ENCODE measurements around the gene NR1D2. TPM values are rescaled to one million over a fixed set of nuclear protein-coding genes. Genes with fewer than 3 reads are reported as not detected.

Gene NR1D2
- total RNA-seq, 1 donor from 2014 or later: 25.0 TPM

DNA sequence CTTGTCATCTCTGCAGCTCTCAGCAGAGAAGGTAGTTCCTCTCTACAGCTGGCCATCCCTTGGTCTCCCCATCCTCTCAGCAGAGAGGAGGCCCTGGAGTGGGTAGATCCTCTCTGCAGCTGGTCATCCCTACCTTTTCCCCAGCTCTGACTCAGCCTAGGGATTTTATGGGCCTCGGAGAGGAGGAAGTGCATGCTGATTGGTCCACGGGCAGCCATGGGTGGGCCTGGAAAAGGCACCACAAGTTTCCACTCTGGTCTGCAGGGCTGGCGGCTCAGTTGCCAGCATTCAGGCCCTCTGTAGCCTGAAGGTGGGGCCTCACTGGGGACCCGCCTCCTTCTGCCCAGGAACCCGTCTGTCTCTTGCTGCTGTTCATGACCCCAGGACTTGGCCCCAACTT, 36.9 kb downstream of the NR1D2 start:
- H3K27ac Mint-ChIP-seq: no peak overlapping the region

DNA sequence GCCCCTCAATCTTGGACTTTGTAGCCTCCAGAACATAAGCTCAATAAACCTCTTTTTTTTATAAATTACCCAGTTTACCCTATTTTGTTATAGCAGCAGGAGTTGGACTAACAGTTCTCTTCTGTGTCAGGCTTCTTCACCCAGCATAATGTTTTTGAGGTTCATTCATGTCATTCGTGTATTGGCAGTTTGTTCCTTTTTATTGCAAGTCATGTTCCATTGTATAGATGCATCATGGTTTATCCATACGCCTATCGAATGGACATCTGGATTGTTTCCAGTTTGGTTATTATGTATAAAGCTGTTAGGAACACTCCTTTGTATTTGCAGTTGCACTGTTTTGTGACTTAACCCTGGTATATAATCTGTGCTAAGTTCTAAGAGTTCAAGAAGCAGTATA, 39.8 kb downstream of the NR1D2 start:
- POLR2A ChIA-PET: interaction anchor here (0.6 to 1.2 kb wide), 2 partner anchors 68 to 84 kb away, joined by 3 to 4 read pairs; partner anchors contain the start of genes NKIRAS1 and RPL15

More for the DNA sequence above, 36.9 kb downstream of the NR1D2 start:
- Mint-ChIP-seq H3K9me3 (no peaks in the 10 kb centered on the region), H3K4me3 (no peak overlapping the region), H3K27me3 (no peaks in the 10 kb centered on the region), H3K4me1 (peaks cover 10% of the 10 kb centered on the region), H3K36me3 (ENCODE audit: low read depth) (peaks cover 20% of the 10 kb centered on the region)
- ATAC-seq (ENCODE audit: low read depth) (no peak), DNase-seq (no peak)
- intact Hi-C loops (cut with micrococcal nuclease): no loop called here
- POLR2A ChIA-PET: interaction anchor here (0.9 kb wide), 1 partner anchor 65 kb away, joined by 3 read pairs; the partner anchor contains the start of genes NKIRAS1 and RPL15
- TF ChIP-seq, protein P1, sequence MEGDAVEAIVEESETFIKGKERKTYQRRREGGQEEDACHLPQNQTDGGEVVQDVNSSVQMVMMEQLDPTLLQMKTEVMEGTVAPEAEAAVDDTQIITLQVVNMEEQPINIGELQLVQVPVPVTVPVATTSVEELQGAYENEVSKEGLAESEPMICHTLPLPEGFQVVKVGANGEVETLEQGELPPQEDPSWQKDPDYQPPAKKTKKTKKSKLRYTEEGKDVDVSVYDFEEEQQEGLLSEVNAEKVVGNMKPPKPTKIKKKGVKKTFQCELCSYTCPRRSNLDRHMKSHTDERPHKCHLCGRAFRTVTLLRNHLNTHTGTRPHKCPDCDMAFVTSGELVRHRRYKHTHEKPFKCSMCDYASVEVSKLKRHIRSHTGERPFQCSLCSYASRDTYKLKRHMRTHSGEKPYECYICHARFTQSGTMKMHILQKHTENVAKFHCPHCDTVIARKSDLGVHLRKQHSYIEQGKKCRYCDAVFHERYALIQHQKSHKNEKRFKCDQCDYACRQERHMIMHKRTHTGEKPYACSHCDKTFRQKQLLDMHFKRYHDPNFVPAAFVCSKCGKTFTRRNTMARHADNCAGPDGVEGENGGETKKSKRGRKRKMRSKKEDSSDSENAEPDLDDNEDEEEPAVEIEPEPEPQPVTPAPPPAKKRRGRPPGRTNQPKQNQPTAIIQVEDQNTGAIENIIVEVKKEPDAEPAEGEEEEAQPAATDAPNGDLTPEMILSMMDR (IDR thresholded peaks at IDR 0.05): no peak
- CTCF ChIA-PET: no interaction called here

DNA sequence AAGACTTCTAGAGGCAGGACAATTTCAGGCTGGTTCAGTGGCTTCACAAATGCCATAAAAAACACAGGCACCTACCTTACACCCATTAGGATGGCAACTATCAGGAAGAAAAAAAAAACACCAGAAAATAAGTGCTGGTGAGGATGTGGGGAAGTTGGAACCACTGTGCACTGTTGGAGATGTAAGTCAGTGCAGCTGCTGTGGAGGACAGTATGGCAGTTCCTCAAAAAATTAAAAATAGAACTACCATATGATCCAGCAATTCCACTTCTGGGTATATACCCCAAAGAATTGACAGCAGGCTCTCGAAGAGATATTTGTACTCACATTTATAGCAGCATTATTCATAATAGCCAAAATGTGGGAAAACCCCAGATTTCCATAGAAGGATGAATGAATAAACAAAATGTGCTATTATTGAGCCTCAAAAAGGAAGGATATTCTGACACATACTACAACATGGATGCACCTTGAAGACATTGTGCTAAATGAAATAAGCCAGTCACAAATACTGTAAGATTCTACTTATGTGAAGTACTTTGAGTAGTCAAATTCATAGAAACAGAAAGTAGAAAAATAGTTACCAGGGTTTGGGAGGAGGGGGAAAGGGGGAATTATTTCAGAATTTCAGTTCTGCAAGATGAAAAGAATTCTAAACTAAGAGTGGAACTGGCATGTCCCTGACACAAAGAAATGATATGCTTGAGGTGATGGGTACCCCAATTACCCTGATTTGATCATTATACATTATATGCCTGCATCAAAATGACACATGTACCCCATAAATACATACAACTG, 40.9 kb downstream of the NR1D2 start:
- peaks cover 16% of the 10 kb centered on the region for H3K4me1 Mint-ChIP-seq
- no peak overlapping the region for H3K4me3 Mint-ChIP-seq
- H3K36me3 Mint-ChIP-seq (ENCODE audit: low read depth): peaks cover 2% of the 10 kb centered on the region
- DNase-seq (no peak), ATAC-seq (ENCODE audit: low read depth) (no peak)
- TF ChIP-seq, protein P1 (IDR thresholded peaks at IDR 0.05): no peak
- intact Hi-C loops (cut with micrococcal nuclease): no loop called here
- H3K27me3 Mint-ChIP-seq: no peaks in the 10 kb centered on the region
- H3K9me3 Mint-ChIP-seq: no peaks in the 10 kb centered on the region
- POLR2A ChIA-PET: interaction anchor here (1.2 kb wide), 1 partner anchor 69 kb away, joined by 3 read pairs; the partner anchor contains the start of genes NKIRAS1 and RPL15
- H3K27ac Mint-ChIP-seq: no peak overlapping the region
- CTCF ChIA-PET: no interaction called here

More for the DNA sequence above, 39.8 kb downstream of the NR1D2 start:
- H3K4me3 Mint-ChIP-seq: no peak overlapping the region
- CTCF ChIA-PET: no interaction called here
- H3K9me3 Mint-ChIP-seq: no peaks in the 10 kb centered on the region
- peaks cover 2% of the 10 kb centered on the region for H3K36me3 Mint-ChIP-seq (ENCODE audit: low read depth)
- H3K27me3 Mint-ChIP-seq: no peaks in the 10 kb centered on the region
- TF ChIP-seq, protein P1 (IDR thresholded peaks at IDR 0.05): no peak
- peaks cover 16% of the 10 kb centered on the region for H3K4me1 Mint-ChIP-seq
- ATAC-seq (ENCODE audit: low read depth) (no peak), DNase-seq (no peak)
- no peak overlapping the region for H3K27ac Mint-ChIP-seq
- intact Hi-C loops (cut with micrococcal nuclease): no loop called here

DNA sequence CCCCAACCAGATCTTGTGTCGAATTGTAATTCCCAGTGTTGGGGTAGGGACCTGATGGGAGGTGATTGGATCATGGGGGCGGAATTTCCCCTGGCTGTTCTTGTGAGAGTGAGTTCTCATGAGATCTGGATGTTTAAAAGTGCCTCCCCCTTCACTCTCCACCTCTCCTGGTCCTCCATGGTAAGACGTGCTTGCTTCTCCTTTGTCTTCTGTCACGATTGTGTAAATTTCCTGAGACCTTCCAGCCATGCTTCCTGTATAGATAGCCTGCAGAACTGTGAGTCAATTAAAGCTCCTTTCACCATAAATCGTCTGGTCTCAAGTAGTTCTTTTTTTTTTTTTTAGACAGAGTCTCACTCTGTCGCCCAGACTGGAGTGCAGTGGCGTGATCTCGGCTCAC, 42.3 kb downstream of the NR1D2 start:
- CTCF ChIA-PET: no interaction called here
- TF ChIP-seq, protein P1 (IDR thresholded peaks at IDR 0.05): no peak

DNA sequence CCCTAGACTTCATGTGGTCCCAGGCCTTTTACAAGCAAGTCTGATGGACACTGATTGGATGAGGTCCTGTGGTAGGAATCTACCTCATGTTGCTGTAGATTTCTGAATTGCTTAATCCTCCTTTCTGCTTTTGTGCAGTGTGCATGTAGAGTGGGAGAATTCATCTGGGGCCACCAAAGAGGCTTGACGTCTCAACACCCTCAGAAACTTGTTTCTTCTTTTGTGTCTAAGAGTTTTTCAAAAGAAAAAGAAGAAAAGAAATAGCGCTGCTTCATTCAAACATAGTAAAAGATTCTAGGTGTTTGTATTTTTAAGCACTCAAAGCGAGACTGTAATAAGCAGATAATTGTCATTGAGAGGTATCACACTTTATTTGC, 46.2 kb downstream of the NR1D2 start:
- no peak overlapping the region for H3K27ac Mint-ChIP-seq
- POLR2A ChIA-PET: no interaction called here
- H3K9me3 Mint-ChIP-seq: no peaks in the 10 kb centered on the region

More for the DNA sequence above, 42.3 kb downstream of the NR1D2 start:
- Mint-ChIP-seq H3K27me3 (no peaks in the 10 kb centered on the region), H3K4me1 (peaks cover 27% of the 10 kb centered on the region), H3K27ac (no peak overlapping the region), H3K36me3 (ENCODE audit: low read depth) (no peaks in the 10 kb centered on the region), H3K9me3 (no peaks in the 10 kb centered on the region), H3K4me3 (no peak overlapping the region)
- ATAC-seq (ENCODE audit: low read depth) (no peak), DNase-seq (no peak)
- intact Hi-C loops (cut with micrococcal nuclease): no loop called here
- POLR2A ChIA-PET: no interaction called here

More for the DNA sequence above, 46.2 kb downstream of the NR1D2 start:
- CTCF ChIA-PET: no interaction called here
- TF ChIP-seq, protein P1 (IDR thresholded peaks at IDR 0.05): no peak
- H3K4me1 Mint-ChIP-seq: peaks cover 17% of the 10 kb centered on the region
- DNase-seq (no peak), ATAC-seq (ENCODE audit: low read depth) (no peak)
- intact Hi-C loops (cut with micrococcal nuclease): no loop called here
- H3K4me3 Mint-ChIP-seq: no peak overlapping the region
- no peaks in the 10 kb centered on the region for H3K36me3 Mint-ChIP-seq (ENCODE audit: low read depth)
- H3K27me3 Mint-ChIP-seq: no peaks in the 10 kb centered on the region
